Prostate gland (tissue), 2 donors: ENCODE data around the gene BAG3.

Source experiments
- POLR2A ChIP-seq: fragments of 450-650 bp; IDR thresholded peaks from one replicate; pipeline ENCODE4 v1.6.1; 2016; ENCODE audit warnings: antibody characterized with exemption, mild to moderate bottlenecking
- TF ChIP-seq, protein P1 (sequence below), 4 experiments: fragments of 200-600 bp in 2 of 4; fragments of 450-650 bp in 2 of 4; sonication (generic) in 2 of 4; IDR thresholded peaks; 1 replicate in 3 of 4; 2 replicates in 1 of 4; pipeline ENCODE4 v1.5.1; 2016 to 2019; ENCODE audit warnings: antibody characterized with exemption in 4 of 4, mild to moderate bottlenecking in 2 of 4, moderate library complexity in 2 of 4

GRCh38 chr10:119680050-119680449 lies 28.9 kb downstream of the BAG3 start:
- TF ChIP-seq POLR2A, result no peak
- TF ChIP-seq, protein P1, sequence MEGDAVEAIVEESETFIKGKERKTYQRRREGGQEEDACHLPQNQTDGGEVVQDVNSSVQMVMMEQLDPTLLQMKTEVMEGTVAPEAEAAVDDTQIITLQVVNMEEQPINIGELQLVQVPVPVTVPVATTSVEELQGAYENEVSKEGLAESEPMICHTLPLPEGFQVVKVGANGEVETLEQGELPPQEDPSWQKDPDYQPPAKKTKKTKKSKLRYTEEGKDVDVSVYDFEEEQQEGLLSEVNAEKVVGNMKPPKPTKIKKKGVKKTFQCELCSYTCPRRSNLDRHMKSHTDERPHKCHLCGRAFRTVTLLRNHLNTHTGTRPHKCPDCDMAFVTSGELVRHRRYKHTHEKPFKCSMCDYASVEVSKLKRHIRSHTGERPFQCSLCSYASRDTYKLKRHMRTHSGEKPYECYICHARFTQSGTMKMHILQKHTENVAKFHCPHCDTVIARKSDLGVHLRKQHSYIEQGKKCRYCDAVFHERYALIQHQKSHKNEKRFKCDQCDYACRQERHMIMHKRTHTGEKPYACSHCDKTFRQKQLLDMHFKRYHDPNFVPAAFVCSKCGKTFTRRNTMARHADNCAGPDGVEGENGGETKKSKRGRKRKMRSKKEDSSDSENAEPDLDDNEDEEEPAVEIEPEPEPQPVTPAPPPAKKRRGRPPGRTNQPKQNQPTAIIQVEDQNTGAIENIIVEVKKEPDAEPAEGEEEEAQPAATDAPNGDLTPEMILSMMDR (IDR thresholded peaks at IDR 0.05), result no peak
